Measurements from ENCODE around the gene UCN. TPM values are rescaled to one million over a fixed set of nuclear protein-coding genes. Genes with fewer than 3 reads are reported as not detected.
"Not testable (repeated sequence)": the region's sequence is repeated elsewhere in the genome, so short reads cannot be mapped to it uniquely, and the experiment has no call there.

Gene UCN
- total RNA-seq, 1 experiment from 2014 or later: 5.0 TPM

GRCh38 chr2:27314709-27315108 lies 6.5 kb upstream of the UCN start:
- DNase-seq (ENCODE audit: low spot score): no peak

- no peak for DNase-seq (ENCODE audit: low spot score)
Observed at GRCh38 chr2:27313882-27314645, 5.8 kb upstream of the UCN start.

- DNase-seq (ENCODE audit: low spot score): no peak
Observed at GRCh38 chr2:27312152-27312551, 3.9 kb upstream of the UCN start.

GRCh38 chr2:27309651-27310050 lies 1.4 kb upstream of the UCN start:
- no peak for DNase-seq (ENCODE audit: low spot score)

- DNase-seq (ENCODE audit: low spot score): no peak
Observed at GRCh38 chr2:27307545-27308358, 493 bp downstream of the UCN start.

GRCh38 chr2:27307287-27307544 lies 1.0 kb downstream of the UCN start:
- no peak for DNase-seq (ENCODE audit: low spot score)

- no peak for DNase-seq (ENCODE audit: low spot score)
Observed at GRCh38 chr2:27306573-27307286, 1.5 kb downstream of the UCN start.

- no peak for DNase-seq (ENCODE audit: low spot score)
Observed at GRCh38 chr2:27306136-27306535, 2.1 kb downstream of the UCN start.

GRCh38 chr2:27305516-27305915 lies 2.7 kb downstream of the UCN start:
- DNase-seq (ENCODE audit: low spot score): no peak

- DNase-seq (ENCODE audit: low spot score): no peak
Observed at GRCh38 chr2:27304488-27305240, 3.6 kb downstream of the UCN start.

- DNase-seq (ENCODE audit: low spot score): peak; percentile 73
Observed at GRCh38 chr2:27303093-27304025, 4.9 kb downstream of the UCN start.

GRCh38 chr2:27300606-27301005 lies 7.6 kb downstream of the UCN start:
- DNase-seq (ENCODE audit: low spot score): not testable (repeated sequence)

GRCh38 chr2:27298391-27299080 lies 9.7 kb downstream of the UCN start:
- peak; percentile 47 for DNase-seq (ENCODE audit: low spot score)

- no peak for DNase-seq (ENCODE audit: low spot score)
Observed at GRCh38 chr2:27297195-27297594, 11.1 kb downstream of the UCN start.

GRCh38 chr2:27296481-27296880 lies 11.8 kb downstream of the UCN start:
- DNase-seq (ENCODE audit: low spot score): no peak

- DNase-seq (ENCODE audit: low spot score): no peak
Observed at GRCh38 chr2:27294928-27295327, 13.3 kb downstream of the UCN start.

GRCh38 chr2:27291865-27292264 lies 16.4 kb downstream of the UCN start:
- no peak for DNase-seq (ENCODE audit: low spot score)

GRCh38 chr2:27290549-27290948 lies 17.7 kb downstream of the UCN start:
- DNase-seq (ENCODE audit: low spot score): no peak

- DNase-seq (ENCODE audit: low spot score): no peak
Observed at GRCh38 chr2:27288610-27289009, 19.6 kb downstream of the UCN start.

GRCh38 chr2:27285481-27285880 lies 22.8 kb downstream of the UCN start:
- no peak for DNase-seq (ENCODE audit: low spot score)
